ENCODE measurements around the gene EPC2.

DNA sequence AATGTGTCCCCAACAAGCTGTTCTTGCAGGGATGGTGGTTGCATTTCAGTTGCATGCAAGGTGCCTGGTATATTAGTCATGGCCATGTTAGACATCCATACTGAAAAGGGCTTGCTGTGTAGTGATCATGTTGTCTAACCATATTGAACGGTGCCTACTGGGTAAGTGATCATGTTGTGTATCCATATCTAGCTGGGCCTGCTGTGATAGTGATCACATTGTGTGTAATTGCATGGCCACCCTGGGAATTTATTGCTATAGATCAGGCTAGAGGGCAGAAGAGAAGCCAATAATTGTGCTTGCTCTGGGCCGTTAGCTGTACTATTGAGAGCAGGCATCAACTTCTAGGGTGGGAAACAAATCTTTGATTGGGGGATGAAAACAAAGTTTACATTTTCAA lies 9.8 kb upstream of the EPC2 start:
- no peak for TF ChIP-seq SP1 (CRISPR knock-in tag; conservative IDR thresholded peaks at IDR 0.05)
- TF ChIP-seq NR2C2 (CRISPR knock-in tag; IDR thresholded peaks at IDR 0.05) = no peak
- TF ChIP-seq, protein P1, sequence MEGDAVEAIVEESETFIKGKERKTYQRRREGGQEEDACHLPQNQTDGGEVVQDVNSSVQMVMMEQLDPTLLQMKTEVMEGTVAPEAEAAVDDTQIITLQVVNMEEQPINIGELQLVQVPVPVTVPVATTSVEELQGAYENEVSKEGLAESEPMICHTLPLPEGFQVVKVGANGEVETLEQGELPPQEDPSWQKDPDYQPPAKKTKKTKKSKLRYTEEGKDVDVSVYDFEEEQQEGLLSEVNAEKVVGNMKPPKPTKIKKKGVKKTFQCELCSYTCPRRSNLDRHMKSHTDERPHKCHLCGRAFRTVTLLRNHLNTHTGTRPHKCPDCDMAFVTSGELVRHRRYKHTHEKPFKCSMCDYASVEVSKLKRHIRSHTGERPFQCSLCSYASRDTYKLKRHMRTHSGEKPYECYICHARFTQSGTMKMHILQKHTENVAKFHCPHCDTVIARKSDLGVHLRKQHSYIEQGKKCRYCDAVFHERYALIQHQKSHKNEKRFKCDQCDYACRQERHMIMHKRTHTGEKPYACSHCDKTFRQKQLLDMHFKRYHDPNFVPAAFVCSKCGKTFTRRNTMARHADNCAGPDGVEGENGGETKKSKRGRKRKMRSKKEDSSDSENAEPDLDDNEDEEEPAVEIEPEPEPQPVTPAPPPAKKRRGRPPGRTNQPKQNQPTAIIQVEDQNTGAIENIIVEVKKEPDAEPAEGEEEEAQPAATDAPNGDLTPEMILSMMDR (IDR thresholded peaks at IDR 0.05) = no peak
- TF ChIP-seq FOXP4 (CRISPR knock-in tag; IDR thresholded peaks at IDR 0.05) = no peak
- no peak for TF ChIP-seq JUN (CRISPR knock-in tag; IDR thresholded peaks at IDR 0.05)
- no peak for TF ChIP-seq FOXP1 (CRISPR knock-in tag; IDR thresholded peaks at IDR 0.05; ENCODE audit: borderline replicate concordance)
- no peak for TF ChIP-seq CREM (CRISPR knock-in tag; IDR thresholded peaks at IDR 0.05)
- no peak for TF ChIP-seq ZBTB21 (CRISPR knock-in tag; IDR thresholded peaks at IDR 0.05; ENCODE audit: borderline replicate concordance)
- TF ChIP-seq, protein P2, sequence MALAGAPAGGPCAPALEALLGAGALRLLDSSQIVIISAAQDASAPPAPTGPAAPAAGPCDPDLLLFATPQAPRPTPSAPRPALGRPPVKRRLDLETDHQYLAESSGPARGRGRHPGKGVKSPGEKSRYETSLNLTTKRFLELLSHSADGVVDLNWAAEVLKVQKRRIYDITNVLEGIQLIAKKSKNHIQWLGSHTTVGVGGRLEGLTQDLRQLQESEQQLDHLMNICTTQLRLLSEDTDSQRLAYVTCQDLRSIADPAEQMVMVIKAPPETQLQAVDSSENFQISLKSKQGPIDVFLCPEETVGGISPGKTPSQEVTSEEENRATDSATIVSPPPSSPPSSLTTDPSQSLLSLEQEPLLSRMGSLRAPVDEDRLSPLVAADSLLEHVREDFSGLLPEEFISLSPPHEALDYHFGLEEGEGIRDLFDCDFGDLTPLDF (CRISPR knock-in tag; IDR thresholded peaks at IDR 0.05) = no peak
- TF ChIP-seq ZNF423 (CRISPR knock-in tag; IDR thresholded peaks at IDR 0.05) = no peak
- TF ChIP-seq GTF2I (CRISPR knock-in tag; conservative IDR thresholded peaks at IDR 0.05) = no peak
- no peak for TF ChIP-seq ELF4 (CRISPR knock-in tag; IDR thresholded peaks at IDR 0.05; ENCODE audit: low read depth)
- TF ChIP-seq, protein P3, sequence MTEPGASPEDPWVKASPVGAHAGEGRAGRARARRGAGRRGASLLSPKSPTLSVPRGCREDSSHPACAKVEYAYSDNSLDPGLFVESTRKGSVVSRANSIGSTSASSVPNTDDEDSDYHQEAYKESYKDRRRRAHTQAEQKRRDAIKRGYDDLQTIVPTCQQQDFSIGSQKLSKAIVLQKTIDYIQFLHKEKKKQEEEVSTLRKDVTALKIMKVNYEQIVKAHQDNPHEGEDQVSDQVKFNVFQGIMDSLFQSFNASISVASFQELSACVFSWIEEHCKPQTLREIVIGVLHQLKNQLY (CRISPR knock-in tag; IDR thresholded peaks at IDR 0.05) = no peak
- no peak for TF ChIP-seq ZNF121 (CRISPR knock-in tag; IDR thresholded peaks at IDR 0.05)

Measured in WTC11 (cell line).